DOHH2 (cell line): ENCODE data around the gene ANXA6.

Experiments used
- EZH2phosphoT487 ChIP-seq: fragments of 200-600 bp; sonication (generic); IDR thresholded peaks from 2 replicates; pipeline ENCODE4 v1.6.1; 2017; ENCODE audit warnings: borderline replicate concordance, mild to moderate bottlenecking, antibody characterized with exemption, low read length, moderate library complexity, mixed read lengths
- TF ChIP-seq, protein P1 (sequence below): fragments of 200-600 bp; sonication (generic); IDR thresholded peaks from one replicate; pipeline ENCODE4 v1.5.1; 2014; ENCODE audit warnings: antibody characterized with exemption, mild to moderate bottlenecking, low read depth, low read length; ENCODE audit not compliant: poor library complexity, severe bottlenecking

DNA sequence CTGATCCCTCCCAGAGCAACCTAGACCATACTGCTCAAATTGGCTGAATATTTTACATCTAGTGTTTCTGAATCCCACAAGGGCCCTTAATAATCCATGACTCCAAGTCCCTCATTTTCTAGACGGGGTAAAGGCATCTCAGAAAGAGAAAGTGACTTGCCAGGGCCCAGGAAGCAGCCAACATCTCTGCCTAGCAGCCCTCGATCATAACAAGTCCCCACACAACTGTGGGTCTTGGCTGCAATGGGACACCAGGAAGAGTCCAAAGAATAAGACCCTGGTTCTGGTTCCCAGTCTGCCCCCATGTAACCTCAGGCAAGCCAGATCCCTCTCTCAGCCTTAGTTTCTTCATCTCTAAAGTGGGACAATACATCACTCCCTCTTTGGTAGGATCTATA lies 6.3 kb downstream of the ANXA6 start:
- TF ChIP-seq, protein P1, sequence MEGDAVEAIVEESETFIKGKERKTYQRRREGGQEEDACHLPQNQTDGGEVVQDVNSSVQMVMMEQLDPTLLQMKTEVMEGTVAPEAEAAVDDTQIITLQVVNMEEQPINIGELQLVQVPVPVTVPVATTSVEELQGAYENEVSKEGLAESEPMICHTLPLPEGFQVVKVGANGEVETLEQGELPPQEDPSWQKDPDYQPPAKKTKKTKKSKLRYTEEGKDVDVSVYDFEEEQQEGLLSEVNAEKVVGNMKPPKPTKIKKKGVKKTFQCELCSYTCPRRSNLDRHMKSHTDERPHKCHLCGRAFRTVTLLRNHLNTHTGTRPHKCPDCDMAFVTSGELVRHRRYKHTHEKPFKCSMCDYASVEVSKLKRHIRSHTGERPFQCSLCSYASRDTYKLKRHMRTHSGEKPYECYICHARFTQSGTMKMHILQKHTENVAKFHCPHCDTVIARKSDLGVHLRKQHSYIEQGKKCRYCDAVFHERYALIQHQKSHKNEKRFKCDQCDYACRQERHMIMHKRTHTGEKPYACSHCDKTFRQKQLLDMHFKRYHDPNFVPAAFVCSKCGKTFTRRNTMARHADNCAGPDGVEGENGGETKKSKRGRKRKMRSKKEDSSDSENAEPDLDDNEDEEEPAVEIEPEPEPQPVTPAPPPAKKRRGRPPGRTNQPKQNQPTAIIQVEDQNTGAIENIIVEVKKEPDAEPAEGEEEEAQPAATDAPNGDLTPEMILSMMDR, result no peak
- no peak for TF ChIP-seq EZH2phosphoT487
